Activated naive CD8-positive, alpha-beta T cell (primary cell): ENCODE results near the gene LDB2.

Experiments
- H3K27ac Mint-ChIP-seq: one replicate; pipeline ENCODE4 v1.8.0; 2021; ENCODE audit warnings: mixed read lengths
- H3K27me3 Mint-ChIP-seq: one replicate; pipeline ENCODE4 v1.8.0; 2021; ENCODE audit warnings: mixed read lengths
- H3K36me3 Mint-ChIP-seq: one replicate; pipeline ENCODE4 v1.8.0; 2021; ENCODE audit warnings: mixed read lengths
- H3K4me1 Mint-ChIP-seq: one replicate; pipeline ENCODE4 v1.8.0; 2021; ENCODE audit warnings: low read depth, mixed read lengths
- H3K4me3 Mint-ChIP-seq: one replicate; pipeline ENCODE4 v1.8.0; 2021; ENCODE audit warnings: mild to moderate bottlenecking, mixed read lengths
- H3K9me3 Mint-ChIP-seq: one replicate; pipeline ENCODE4 v1.8.0; 2021; ENCODE audit warnings: low read depth, mixed read lengths

The LDB2 gene

DNA sequence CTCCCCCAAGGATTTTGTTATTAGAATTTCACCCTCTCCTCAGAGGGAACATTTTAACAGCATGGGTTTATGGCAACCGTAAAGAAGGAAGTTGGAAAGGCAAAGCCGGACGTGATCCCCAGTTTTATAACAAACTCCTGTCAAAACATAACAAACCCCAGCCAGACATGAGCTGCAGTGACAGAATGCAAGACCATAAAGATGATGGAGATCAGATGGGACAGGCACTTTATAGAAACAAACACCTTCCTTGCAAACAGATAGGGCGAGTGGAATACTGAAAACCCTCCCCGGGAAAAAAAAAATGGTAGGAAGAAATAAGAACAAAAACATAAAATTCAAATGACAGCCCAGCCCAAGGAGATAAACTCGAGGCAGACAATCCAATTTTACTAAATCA is 281.4 kb downstream of the LDB2 start:
- Mint-ChIP-seq H3K36me3 (no peaks in the 10 kb centered on the region), H3K27me3 (no peaks in the 10 kb centered on the region), H3K4me1 (no peaks in the 10 kb centered on the region), H3K27ac (no peak overlapping the region), H3K9me3 (no peaks in the 10 kb centered on the region), H3K4me3 (no peak overlapping the region)

DNA sequence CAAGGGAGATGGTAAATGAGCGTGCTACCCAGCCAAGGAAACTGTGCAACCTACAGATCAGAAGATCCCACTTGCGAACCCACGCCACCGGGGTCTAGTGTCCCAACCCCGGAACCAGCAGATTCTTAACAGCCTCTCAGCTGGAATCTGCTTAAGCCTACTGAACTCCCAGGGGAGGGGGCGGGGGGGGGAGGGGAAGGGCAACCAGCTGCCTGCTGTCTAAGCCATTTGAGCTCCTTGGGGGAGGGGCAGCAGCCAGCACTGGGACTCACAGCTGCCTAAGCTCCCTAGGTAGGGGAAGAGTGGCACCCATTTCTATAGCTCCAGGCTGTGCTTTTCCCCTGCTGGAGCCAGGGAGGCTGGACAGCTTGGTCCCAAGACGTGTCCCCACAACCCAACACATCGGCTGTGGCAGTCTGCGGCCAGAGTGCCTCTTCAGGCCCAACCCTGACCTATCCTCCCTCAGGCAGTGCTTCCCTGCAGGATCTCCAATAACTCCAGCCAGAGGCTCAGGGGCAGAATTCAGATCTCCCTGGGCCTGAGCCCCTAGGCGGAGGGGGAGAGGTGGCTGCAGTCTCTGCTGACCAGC is 289.2 kb downstream of the LDB2 start:
- Mint-ChIP-seq H3K4me3 (no peak overlapping the region), H3K4me1 (no peaks in the 10 kb centered on the region), H3K36me3 (no peaks in the 10 kb centered on the region), H3K9me3 (no peaks in the 10 kb centered on the region), H3K27ac (no peak overlapping the region), H3K27me3 (no peaks in the 10 kb centered on the region)

- no peak overlapping the region for H3K27ac Mint-ChIP-seq
- no peak overlapping the region for H3K4me3 Mint-ChIP-seq
- H3K9me3 Mint-ChIP-seq = no peaks in the 10 kb centered on the region
- no peaks in the 10 kb centered on the region for H3K36me3 Mint-ChIP-seq
- no peaks in the 10 kb centered on the region for H3K4me1 Mint-ChIP-seq
- H3K27me3 Mint-ChIP-seq = no peaks in the 10 kb centered on the region
Measured at GRCh38 chr4:16608611-16609125, 289.8 kb downstream of the LDB2 start.

- Mint-ChIP-seq H3K9me3 (no peaks in the 10 kb centered on the region), H3K27me3 (no peaks in the 10 kb centered on the region), H3K4me1 (no peaks in the 10 kb centered on the region), H3K4me3 (no peak overlapping the region), H3K36me3 (no peaks in the 10 kb centered on the region), H3K27ac (no peak overlapping the region)
Measured at GRCh38 chr4:16608123-16608522, 290.3 kb downstream of the LDB2 start.

DNA sequence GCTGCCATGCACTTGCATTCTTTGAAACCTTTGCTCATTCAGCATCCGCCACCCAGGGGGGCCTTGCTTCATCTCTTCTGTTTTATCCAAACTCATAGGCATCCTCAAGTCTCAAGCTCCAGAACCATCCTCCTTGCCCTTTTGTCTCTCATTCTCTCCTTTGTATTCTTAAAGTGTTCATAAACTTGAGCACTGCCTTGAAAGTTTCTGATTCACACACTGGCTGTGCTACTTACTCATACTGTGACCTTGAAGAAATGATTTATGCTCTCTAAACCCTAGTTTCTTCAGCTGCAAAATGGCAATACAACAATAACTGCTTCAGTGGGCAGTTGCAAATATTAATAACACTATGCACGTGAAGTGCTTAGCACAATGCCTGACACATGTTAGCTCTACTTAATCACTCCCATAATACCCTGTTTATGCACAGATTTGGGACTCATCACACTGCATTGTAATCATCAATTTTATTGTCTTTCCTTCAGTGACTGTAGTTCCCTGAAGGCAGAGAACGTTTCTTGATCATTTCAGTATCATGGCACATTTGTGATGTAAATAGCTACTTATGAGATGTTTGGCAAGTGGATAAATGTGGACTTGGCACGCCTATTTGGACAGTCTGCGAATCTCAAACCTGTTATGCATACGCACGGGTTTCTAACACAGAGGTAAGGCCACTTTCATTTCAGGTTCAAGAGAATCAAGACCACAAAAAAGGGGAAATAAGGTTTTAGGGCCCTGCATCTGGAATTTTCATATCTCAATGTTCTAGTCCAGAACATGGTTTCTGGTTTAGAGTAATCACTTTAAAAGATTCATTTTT is 291.0 kb downstream of the LDB2 start:
- Mint-ChIP-seq H3K9me3 (no peaks in the 10 kb centered on the region), H3K27ac (no peak overlapping the region), H3K27me3 (no peaks in the 10 kb centered on the region), H3K4me1 (no peaks in the 10 kb centered on the region), H3K4me3 (no peak overlapping the region), H3K36me3 (no peaks in the 10 kb centered on the region)

DNA sequence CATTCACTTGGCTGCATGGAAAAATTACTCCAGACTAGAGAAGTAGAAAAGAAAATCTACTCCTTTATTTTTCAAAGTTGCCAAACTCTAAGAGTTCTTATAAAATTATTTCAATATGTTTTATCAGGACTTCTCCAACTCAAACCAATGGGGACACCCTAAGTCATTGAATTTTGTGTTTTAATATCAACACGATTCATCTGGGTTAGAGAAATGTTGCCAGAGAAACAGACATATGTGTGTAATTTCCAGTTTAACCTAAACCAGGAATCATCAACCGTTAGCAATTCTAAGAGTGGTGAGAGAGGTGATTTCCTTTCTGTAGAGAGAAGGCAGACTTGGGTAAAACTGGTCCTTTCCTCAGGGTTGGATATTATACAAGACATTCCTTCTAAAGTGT is 291.8 kb downstream of the LDB2 start:
- no peak overlapping the region for H3K27ac Mint-ChIP-seq
- H3K4me3 Mint-ChIP-seq = no peak overlapping the region
- no peaks in the 10 kb centered on the region for H3K36me3 Mint-ChIP-seq
- H3K4me1 Mint-ChIP-seq = no peaks in the 10 kb centered on the region
- no peaks in the 10 kb centered on the region for H3K27me3 Mint-ChIP-seq
- H3K9me3 Mint-ChIP-seq = no peaks in the 10 kb centered on the region

DNA sequence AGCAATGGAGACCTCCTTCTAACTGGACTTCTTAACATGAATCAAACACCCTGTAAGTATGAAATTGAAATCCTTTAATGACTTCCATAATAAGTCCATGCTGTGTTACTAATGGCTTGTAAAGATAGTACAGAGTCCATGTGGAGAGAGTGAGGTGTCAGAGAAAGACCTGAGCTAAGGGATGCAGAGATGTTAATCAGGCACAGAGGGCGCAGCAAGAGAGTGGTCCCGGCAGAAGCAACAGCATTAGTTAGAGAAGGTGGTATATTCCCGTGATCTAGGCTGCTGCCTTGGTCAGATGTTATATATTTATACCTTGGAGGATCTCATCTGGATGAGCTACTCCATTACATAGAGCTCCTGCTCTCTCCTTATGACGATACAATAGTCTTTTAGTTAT is 295.3 kb downstream of the LDB2 start:
- no peak overlapping the region for H3K27ac Mint-ChIP-seq
- H3K36me3 Mint-ChIP-seq = no peaks in the 10 kb centered on the region
- no peaks in the 10 kb centered on the region for H3K9me3 Mint-ChIP-seq
- H3K27me3 Mint-ChIP-seq = no peaks in the 10 kb centered on the region
- no peak overlapping the region for H3K4me3 Mint-ChIP-seq
- H3K4me1 Mint-ChIP-seq = no peaks in the 10 kb centered on the region

DNA sequence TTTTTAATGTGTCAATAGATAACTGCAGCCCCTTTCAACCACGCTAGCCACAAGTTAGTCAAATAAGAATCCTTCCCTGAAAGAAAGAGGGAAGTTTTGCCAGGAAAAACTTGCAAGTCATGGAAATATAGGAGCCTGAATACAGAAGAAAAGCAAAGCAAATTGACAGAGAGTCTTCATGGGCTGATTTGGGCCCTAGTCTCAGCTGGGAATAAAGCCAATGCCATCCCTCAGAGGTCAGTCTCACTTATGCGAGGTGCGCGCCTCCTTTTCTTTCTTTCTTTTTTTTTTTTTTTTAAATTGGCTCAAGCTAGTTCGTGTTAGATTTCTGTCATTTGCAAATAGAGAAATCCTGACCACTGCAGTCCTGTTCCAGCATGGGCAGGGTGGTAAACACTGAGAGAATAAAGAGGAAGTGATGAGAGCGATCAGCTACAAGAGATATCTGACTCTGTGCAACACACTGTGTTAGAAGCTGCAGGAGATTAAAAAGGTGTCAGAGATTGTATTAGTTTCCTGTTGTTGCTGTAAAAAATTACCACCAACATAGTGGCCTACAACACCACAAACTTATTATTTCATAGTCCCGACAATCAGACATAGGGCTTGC is 299.7 kb downstream of the LDB2 start:
- no peak overlapping the region for H3K4me3 Mint-ChIP-seq

GRCh38 chr4:16597845-16598596 is 300.4 kb downstream of the LDB2 start:
- Mint-ChIP-seq H3K4me3 (no peak overlapping the region), H3K4me1 (no peaks in the 10 kb centered on the region), H3K36me3 (no peaks in the 10 kb centered on the region), H3K27me3 (no peaks in the 10 kb centered on the region), H3K27ac (no peak overlapping the region), H3K9me3 (no peaks in the 10 kb centered on the region)

More for the DNA sequence above, 299.7 kb downstream of the LDB2 start:
- Mint-ChIP-seq H3K9me3 (no peaks in the 10 kb centered on the region), H3K27me3 (no peaks in the 10 kb centered on the region), H3K27ac (no peak overlapping the region), H3K4me1 (no peaks in the 10 kb centered on the region), H3K36me3 (no peaks in the 10 kb centered on the region)

GRCh38 chr4:16597443-16597842 is 301.0 kb downstream of the LDB2 start:
- Mint-ChIP-seq H3K27ac (no peak overlapping the region), H3K27me3 (no peaks in the 10 kb centered on the region), H3K4me1 (no peaks in the 10 kb centered on the region), H3K9me3 (no peaks in the 10 kb centered on the region), H3K4me3 (no peak overlapping the region), H3K36me3 (no peaks in the 10 kb centered on the region)

DNA sequence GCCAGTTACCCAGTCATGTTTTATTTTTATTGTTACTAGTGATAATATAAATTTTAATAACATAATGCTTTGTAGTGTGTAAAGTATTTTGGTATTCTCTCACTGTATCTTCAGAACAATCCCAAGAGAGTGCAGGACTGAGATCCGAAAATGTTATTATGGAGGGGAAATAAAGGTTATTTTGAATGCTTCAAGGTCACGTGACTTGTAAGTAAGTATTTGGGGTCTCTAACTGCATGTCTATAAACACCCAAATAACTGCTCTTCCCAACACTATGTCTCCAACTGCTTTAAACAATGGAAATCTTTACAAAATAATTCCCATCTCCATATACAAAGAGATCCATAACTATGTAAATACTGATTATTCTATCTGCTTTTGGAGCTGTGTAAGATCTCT is 302.2 kb downstream of the LDB2 start:
- no peaks in the 10 kb centered on the region for H3K9me3 Mint-ChIP-seq
- H3K36me3 Mint-ChIP-seq = no peaks in the 10 kb centered on the region
- no peak overlapping the region for H3K4me3 Mint-ChIP-seq
- H3K27ac Mint-ChIP-seq = no peak overlapping the region
- no peaks in the 10 kb centered on the region for H3K4me1 Mint-ChIP-seq
- H3K27me3 Mint-ChIP-seq = no peaks in the 10 kb centered on the region

GRCh38 chr4:16594128-16594527 is 304.3 kb downstream of the LDB2 start:
- Mint-ChIP-seq H3K4me3 (no peak overlapping the region), H3K9me3 (no peaks in the 10 kb centered on the region), H3K27ac (no peak overlapping the region), H3K36me3 (no peaks in the 10 kb centered on the region), H3K4me1 (no peaks in the 10 kb centered on the region), H3K27me3 (no peaks in the 10 kb centered on the region)

DNA sequence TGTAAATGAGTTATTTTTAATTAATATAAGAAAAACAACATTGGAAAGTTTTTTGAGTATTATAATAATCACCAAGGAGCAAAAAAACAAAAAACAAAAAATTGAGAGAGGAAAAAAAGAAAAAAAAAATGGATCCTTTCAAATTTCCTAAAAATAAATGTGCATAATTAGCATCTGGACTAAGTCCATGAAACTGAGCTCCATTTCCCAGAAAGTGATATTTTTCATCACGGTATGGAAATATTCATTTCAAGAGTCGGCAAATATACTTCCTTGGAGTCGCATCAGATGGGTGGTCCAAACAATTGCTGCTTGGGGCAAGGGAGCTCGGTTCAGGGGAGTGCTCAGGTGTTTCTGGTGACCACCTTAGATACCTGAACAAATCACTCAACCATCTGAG is 305.1 kb downstream of the LDB2 start:
- no peaks in the 10 kb centered on the region for H3K27me3 Mint-ChIP-seq
- H3K9me3 Mint-ChIP-seq = no peaks in the 10 kb centered on the region
- no peak overlapping the region for H3K27ac Mint-ChIP-seq
- H3K4me3 Mint-ChIP-seq = no peak overlapping the region
- no peaks in the 10 kb centered on the region for H3K36me3 Mint-ChIP-seq
- no peaks in the 10 kb centered on the region for H3K4me1 Mint-ChIP-seq

GRCh38 chr4:16591272-16591826 is 307.1 kb downstream of the LDB2 start:
- Mint-ChIP-seq H3K27me3 (peaks cover 1% of the 10 kb centered on the region), H3K27ac (no peak overlapping the region)

DNA sequence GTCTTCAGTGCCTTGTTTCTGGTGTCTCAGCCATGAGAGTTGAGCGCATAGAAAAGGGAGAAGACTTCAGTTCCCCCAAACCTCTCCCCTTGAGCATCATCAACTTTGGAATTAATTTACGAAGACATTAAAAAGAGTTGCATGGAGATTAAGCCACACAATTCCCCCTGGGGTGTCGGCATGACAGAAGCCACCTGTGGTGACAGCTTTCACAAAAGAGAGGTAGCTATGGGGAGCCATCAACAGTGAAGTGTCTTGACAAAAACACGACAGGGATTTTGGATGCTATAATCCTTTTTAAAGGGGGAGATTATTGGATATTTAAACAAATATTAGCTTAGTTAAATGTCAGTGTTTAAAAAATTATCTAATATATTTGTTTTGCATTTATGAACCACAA is 307.6 kb downstream of the LDB2 start:
- Mint-ChIP-seq H3K27me3 (peaks cover 1% of the 10 kb centered on the region), H3K27ac (no peak overlapping the region), H3K9me3 (no peaks in the 10 kb centered on the region), H3K4me1 (no peaks in the 10 kb centered on the region), H3K4me3 (no peak overlapping the region), H3K36me3 (no peaks in the 10 kb centered on the region)

More at GRCh38 chr4:16591272-16591826, 307.1 kb downstream of the LDB2 start:
- Mint-ChIP-seq H3K9me3 (no peaks in the 10 kb centered on the region), H3K4me3 (no peak overlapping the region), H3K4me1 (no peaks in the 10 kb centered on the region), H3K36me3 (no peaks in the 10 kb centered on the region)
